ENCODE data around the gene HTT.

- no peak for TF ChIP-seq CTCF (IDR thresholded peaks at IDR 0.05 in 2 of 3, conservative IDR thresholded peaks at IDR 0.05 in 1 of 3; ENCODE audit: control insufficient read depth in 2 of 3, extremely low read depth in 1 of 3, insufficient read depth in 1 of 3, low read depth in 3 of 3, low read length in 3 of 3)
- TF ChIP-seq, protein P1, sequence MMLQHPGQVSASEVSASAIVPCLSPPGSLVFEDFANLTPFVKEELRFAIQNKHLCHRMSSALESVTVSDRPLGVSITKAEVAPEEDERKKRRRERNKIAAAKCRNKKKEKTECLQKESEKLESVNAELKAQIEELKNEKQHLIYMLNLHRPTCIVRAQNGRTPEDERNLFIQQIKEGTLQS (IDR thresholded peaks at IDR 0.05; ENCODE audit: borderline replicate concordance, extremely low read depth, low read depth, low read length) = no peak
- TF ChIP-seq ETV6 (conservative IDR thresholded peaks at IDR 0.05 in 1 of 2, IDR thresholded peaks at IDR 0.05 in 1 of 2; ENCODE audit: borderline replicate concordance in 1 of 2, low read depth in 1 of 2) = no peak
- TF ChIP-seq ZZZ3 (IDR thresholded peaks at IDR 0.05; ENCODE audit: control insufficient read depth, insufficient read length, low read depth) = no peak
- no peak for TF ChIP-seq SIN3A (IDR thresholded peaks at IDR 0.05; ENCODE audit: low read depth, low read length)
- TF ChIP-seq YY1 (IDR thresholded peaks at IDR 0.05; ENCODE audit: low read depth, low read length) = no peak
- no peak for TF ChIP-seq E2F8 (IDR thresholded peaks at IDR 0.05; ENCODE audit: low read depth, partially characterized antibody)
- TF ChIP-seq SUZ12 (IDR thresholded peaks at IDR 0.05; ENCODE audit: unreplicated experiment) = no peak
- no peak for TF ChIP-seq EZH2 (IDR thresholded peaks at IDR 0.05; ENCODE audit: borderline replicate concordance, control insufficient read depth, low read depth, low read length)
- no peak for TF ChIP-seq ATF2 (IDR thresholded peaks at IDR 0.05; ENCODE audit: low read length)
- TF ChIP-seq SIX5 (IDR thresholded peaks at IDR 0.05; ENCODE audit: low read depth, low read length, severe bottlenecking) = no peak
- TF ChIP-seq POLR2A (IDR thresholded peaks at IDR 0.05; ENCODE audit: low read depth, low read length) = no peak
These were observed 169.5 kb downstream of the HTT start for GRCh38 chr4:3244002-3244401.

All from GM12878 (cell line).